Astrocyte of the spinal cord (primary cell): ENCODE results near the gene KIF14.

ENCODE experiments used
- DNase-seq: peaks from one replicate; pipeline ENCODE4 v3.0.0; 2011; ENCODE audit warnings: low read depth, low spot score
- H3K4me3 ChIP-seq: 2 replicates; pipeline ENCODE4 v1.5.1; 2011; ENCODE audit warnings: low read depth, mild to moderate bottlenecking, low read length, moderate library complexity
- CTCF ChIP-seq: IDR thresholded peaks from 2 replicates; pipeline ENCODE4 v1.5.1; 2012; ENCODE audit warnings: low read depth, mild to moderate bottlenecking, low read length, inconsistent platforms
- in situ Hi-C: cut with HindIII; loops from 2 replicates; pipeline ENCODE4 v1.10.0; 2017; ENCODE audit warnings: low sequenced_read_pairs

KIF14 gene

DNA sequence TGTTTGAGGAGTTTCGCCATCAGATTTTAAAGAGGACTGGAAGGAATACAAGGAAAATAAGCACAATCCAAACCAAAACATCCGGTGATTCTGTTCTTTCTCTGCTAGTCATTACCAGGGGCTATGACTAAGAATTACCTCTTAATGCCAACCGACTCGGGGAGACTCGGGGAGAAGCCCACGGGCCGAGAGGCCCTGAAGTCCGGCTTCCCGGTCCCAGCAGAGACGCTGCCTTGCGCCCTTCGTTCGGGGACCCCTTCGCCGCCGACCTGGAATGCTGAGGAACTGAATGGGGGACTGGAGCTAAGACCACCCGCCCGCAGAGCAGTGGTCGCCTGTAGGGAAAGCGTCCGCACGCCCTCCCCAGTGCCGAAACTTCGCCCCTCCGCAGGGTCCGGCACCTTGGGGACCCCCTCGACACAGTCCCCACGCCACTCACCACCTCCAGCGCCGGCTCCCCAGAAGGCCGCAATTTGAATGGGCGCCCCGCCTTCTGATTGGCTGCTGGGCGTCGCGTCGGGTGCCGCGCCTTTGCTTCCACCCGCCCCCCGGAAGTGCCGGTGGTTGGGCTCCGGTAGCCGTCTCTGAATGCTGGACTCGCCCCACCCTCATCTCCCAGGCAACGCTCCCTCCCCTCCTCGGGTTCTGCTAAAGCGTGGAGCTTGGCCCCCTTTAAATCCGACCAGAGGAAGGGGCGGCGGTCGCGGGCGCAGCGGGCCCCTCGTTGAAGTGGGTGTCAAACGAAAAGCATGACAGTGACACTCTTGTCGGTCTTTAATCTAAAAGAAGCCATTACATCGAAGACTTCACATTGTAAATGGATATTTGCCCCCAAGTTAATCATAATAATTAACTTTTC lies at the start of gene KIF14:
Gene KIF14 (minus strand): TSS at position 479 of the 859 bp plus-strand sequence. CDS start 2,028 bp downstream, outside the sequence.
- peak; percentile 91 for DNase-seq
- no peak for TF ChIP-seq CTCF
- peak within 1 kb of the TSS; percentile 95 for H3K4me3 ChIP-seq
- in situ Hi-C loops, result no loop called here

- peak within 1 kb of the TSS; percentile 69 for H3K4me3 ChIP-seq
- in situ Hi-C loops, result no loop called here
- no peak for TF ChIP-seq CTCF
- DNase-seq, result peak; percentile 99
Observed at GRCh38 chr1:200669314-200670241, 49.0 kb upstream of the KIF14 start, which contains the start of gene DDX59. Gene DDX59 (minus strand): TSS chr1:200669907. CDS start chr1:200666740, 3,167 bp downstream.

DNA sequence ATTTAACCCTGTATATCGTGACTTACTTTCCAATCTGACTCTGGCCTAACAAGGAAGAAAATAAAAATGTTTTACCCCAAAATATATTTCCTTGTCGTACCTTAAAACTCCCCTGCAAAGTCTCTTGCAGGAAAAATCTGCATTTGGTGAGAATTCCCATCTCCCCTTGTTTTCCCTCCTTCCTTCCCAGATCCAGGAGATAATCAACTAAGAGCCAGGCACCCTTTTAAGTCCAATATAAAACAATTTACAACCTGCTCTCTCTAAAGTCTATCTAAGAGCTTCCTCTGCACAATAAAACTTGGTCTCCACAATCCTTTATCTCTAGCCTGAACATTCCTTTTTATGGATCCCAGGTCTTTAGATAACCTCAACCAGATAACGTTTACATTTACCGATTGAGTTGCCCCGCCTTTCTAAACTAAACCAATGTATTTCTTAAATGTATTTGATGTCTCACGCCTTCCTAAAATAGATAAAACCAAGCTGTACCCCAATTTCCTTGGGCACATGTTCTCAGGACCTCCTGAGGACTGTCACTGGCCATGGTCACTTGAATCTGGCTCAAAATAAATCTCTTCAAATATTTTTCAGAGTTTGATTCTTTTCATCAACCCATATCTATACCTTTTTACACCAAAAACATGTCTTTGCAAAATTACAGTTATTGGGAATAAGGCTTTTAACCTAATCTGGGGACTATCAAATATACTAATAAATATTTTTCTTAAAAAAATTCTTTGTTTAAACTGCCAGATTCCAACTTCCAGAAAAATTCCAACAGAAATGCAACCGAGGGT lies 48.2 kb upstream of the KIF14 start:
- TF ChIP-seq CTCF, result no peak
- in situ Hi-C loops, result no loop called here
- H3K4me3 ChIP-seq, result peak overlapping the region; percentile 69
- no peak for DNase-seq

DNA sequence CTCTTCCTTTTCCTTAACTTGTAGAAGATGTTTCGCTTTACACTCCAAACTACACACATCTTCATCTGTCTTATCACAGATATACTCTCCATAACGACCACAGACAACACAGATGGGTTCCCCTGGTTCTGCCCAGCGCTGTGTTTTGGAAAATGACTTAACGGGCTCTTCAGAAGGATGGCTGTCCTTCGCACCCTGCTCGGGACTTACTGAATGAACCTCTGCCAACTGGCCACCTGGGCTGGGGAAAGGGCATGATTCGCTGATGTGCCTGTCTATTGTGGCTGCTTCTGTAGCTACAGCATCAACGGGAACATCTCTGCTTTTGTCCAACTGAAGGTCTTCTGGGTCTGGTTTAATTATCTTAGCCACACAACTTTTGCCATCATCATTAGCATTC lies 45.8 kb upstream of the KIF14 start:
- no peak for DNase-seq
- in situ Hi-C loops, result no loop called here
- no peak overlapping the region for H3K4me3 ChIP-seq
- no peak for TF ChIP-seq CTCF

DNA sequence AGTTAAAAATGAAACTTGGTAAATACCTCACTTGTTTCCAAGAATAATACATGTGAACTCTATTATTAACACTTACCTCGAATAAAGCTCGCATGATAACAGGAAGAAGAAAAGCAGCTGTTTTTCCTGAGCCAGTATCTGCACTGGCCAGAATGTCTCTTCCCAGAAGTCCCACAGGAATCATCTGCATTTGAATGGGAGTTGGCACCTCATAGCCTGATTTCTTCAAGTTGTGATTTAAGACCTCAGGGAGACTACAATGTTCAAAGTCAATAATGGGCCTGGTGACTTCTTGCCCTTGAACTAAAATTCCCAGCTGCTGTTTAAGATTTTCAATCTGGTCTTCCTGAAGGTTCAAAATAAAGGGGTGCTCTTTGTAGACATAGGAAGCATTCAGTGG lies 45.3 kb upstream of the KIF14 start:
- H3K4me3 ChIP-seq, result no peak overlapping the region
- TF ChIP-seq CTCF, result no peak
- in situ Hi-C loops, result no loop called here
- DNase-seq, result no peak

- TF ChIP-seq CTCF, result no peak
- no peak overlapping the region for H3K4me3 ChIP-seq
- no peak for DNase-seq
- in situ Hi-C loops, result no loop called here
Observed at GRCh38 chr1:200660719-200661118, 40.2 kb upstream of the KIF14 start.
